Activated T-helper 17 cell treated with anti-CD3 and anti-CD28 coated beads, Interleukin-2, amount 50 U/mL, for 72 hours (primary cell): ENCODE data around the gene TTC23L. TPM values are rescaled to one million over a fixed set of nuclear protein-coding genes. Genes with fewer than 3 reads are reported as not detected.

Experiments
- ATAC-seq: fragments of 150-1000 bp; cut with Tn5 transposase; replicated peaks from 2 replicates; pipeline ENCODE4 v1.10.0; 2021; ENCODE audit warnings: mild to moderate bottlenecking, moderate library complexity
- H3K27ac Mint-ChIP-seq: one replicate; pipeline ENCODE4 v1.8.0; 2022; ENCODE audit warnings: mixed read lengths
- H3K27me3 Mint-ChIP-seq: one replicate; pipeline ENCODE4 v1.8.0; 2022; ENCODE audit warnings: mixed read lengths
- H3K36me3 Mint-ChIP-seq: one replicate; pipeline ENCODE4 v1.8.0; 2022; ENCODE audit warnings: low read depth, mild to moderate bottlenecking, mixed read lengths
- H3K4me1 Mint-ChIP-seq: one replicate; pipeline ENCODE4 v1.8.0; 2022; ENCODE audit warnings: mixed read lengths
- H3K4me3 Mint-ChIP-seq: one replicate; pipeline ENCODE4 v1.8.0; 2022; ENCODE audit warnings: mild to moderate bottlenecking, mixed read lengths
- H3K9me3 Mint-ChIP-seq: one replicate; pipeline ENCODE4 v1.8.0; 2022; ENCODE audit warnings: mixed read lengths
- total RNA-seq, 2 donors: library from RNA; stranded (reverse); gene quantifications; one replicate each; pipeline ENCODE4 v1.2.3, GENCODE V29; 2022

Gene TTC23L
- total RNA-seq, 2 donors from 2014 or later, result 0.08 TPM; not detected in 1

GRCh38 chr5:34847056-34847455 lies 8.1 kb downstream of the TTC23L start:
- no peaks in the 10 kb centered on the region for H3K4me1 Mint-ChIP-seq
- H3K36me3 Mint-ChIP-seq, result no peaks in the 10 kb centered on the region
- no peaks in the 10 kb centered on the region for H3K9me3 Mint-ChIP-seq
- no peak overlapping the region for H3K4me3 Mint-ChIP-seq
- no peak overlapping the region for H3K27ac Mint-ChIP-seq
- no peak for ATAC-seq
- H3K27me3 Mint-ChIP-seq, result peaks cover 5% of the 10 kb centered on the region

GRCh38 chr5:34847552-34847951 lies 8.6 kb downstream of the TTC23L start:
- H3K4me1 Mint-ChIP-seq, result no peaks in the 10 kb centered on the region
- H3K27me3 Mint-ChIP-seq, result peaks cover 5% of the 10 kb centered on the region
- H3K36me3 Mint-ChIP-seq, result no peaks in the 10 kb centered on the region
- no peak overlapping the region for H3K4me3 Mint-ChIP-seq
- no peaks in the 10 kb centered on the region for H3K9me3 Mint-ChIP-seq
- no peak overlapping the region for H3K27ac Mint-ChIP-seq
- ATAC-seq, result no peak

- H3K4me1 Mint-ChIP-seq, result no peaks in the 10 kb centered on the region
- ATAC-seq, result no peak
- H3K9me3 Mint-ChIP-seq, result no peaks in the 10 kb centered on the region
- H3K36me3 Mint-ChIP-seq, result no peaks in the 10 kb centered on the region
- no peak overlapping the region for H3K4me3 Mint-ChIP-seq
- H3K27me3 Mint-ChIP-seq, result peaks cover 5% of the 10 kb centered on the region
- H3K27ac Mint-ChIP-seq, result no peak overlapping the region
Observed at GRCh38 chr5:34848230-34848629, 9.3 kb downstream of the TTC23L start.

GRCh38 chr5:34849253-34849652 lies 10.3 kb downstream of the TTC23L start:
- no peaks in the 10 kb centered on the region for H3K36me3 Mint-ChIP-seq
- ATAC-seq, result no peak
- H3K4me3 Mint-ChIP-seq, result no peak overlapping the region
- H3K27ac Mint-ChIP-seq, result no peak overlapping the region
- peaks cover 5% of the 10 kb centered on the region for H3K27me3 Mint-ChIP-seq
- no peaks in the 10 kb centered on the region for H3K4me1 Mint-ChIP-seq
- no peaks in the 10 kb centered on the region for H3K9me3 Mint-ChIP-seq

- Mint-ChIP-seq H3K27me3 (no peaks in the 10 kb centered on the region), H3K4me1 (no peaks in the 10 kb centered on the region), H3K9me3 (no peaks in the 10 kb centered on the region), H3K4me3 (no peak overlapping the region), H3K27ac (no peak overlapping the region), H3K36me3 (no peaks in the 10 kb centered on the region)
- peak; percentile 16 for ATAC-seq
Observed at GRCh38 chr5:34854459-34855174, 15.7 kb downstream of the TTC23L start.

- no peak for ATAC-seq
- no peaks in the 10 kb centered on the region for H3K9me3 Mint-ChIP-seq
Observed at GRCh38 chr5:34857161-34857560, 18.2 kb downstream of the TTC23L start.

GRCh38 chr5:34857894-34858293 lies 18.9 kb downstream of the TTC23L start:
- Mint-ChIP-seq H3K4me3 (no peak overlapping the region), H3K36me3 (no peaks in the 10 kb centered on the region), H3K27me3 (no peaks in the 10 kb centered on the region), H3K4me1 (no peaks in the 10 kb centered on the region), H3K9me3 (no peaks in the 10 kb centered on the region), H3K27ac (no peak overlapping the region)
- ATAC-seq, result no peak

More at GRCh38 chr5:34857161-34857560, 18.2 kb downstream of the TTC23L start:
- Mint-ChIP-seq H3K27ac (no peak overlapping the region), H3K36me3 (no peaks in the 10 kb centered on the region), H3K27me3 (no peaks in the 10 kb centered on the region), H3K4me3 (no peak overlapping the region), H3K4me1 (no peaks in the 10 kb centered on the region)

- Mint-ChIP-seq H3K9me3 (no peaks in the 10 kb centered on the region), H3K4me3 (no peak overlapping the region), H3K27ac (no peak overlapping the region), H3K4me1 (no peaks in the 10 kb centered on the region), H3K27me3 (no peaks in the 10 kb centered on the region), H3K36me3 (no peaks in the 10 kb centered on the region)
- no peak for ATAC-seq
Observed at GRCh38 chr5:34858790-34859189, 19.8 kb downstream of the TTC23L start.

- H3K4me3 Mint-ChIP-seq, result no peak overlapping the region
- ATAC-seq, result no peak
- H3K9me3 Mint-ChIP-seq, result no peaks in the 10 kb centered on the region
- H3K27me3 Mint-ChIP-seq, result no peaks in the 10 kb centered on the region
- no peaks in the 10 kb centered on the region for H3K36me3 Mint-ChIP-seq
- H3K27ac Mint-ChIP-seq, result no peak overlapping the region
- no peaks in the 10 kb centered on the region for H3K4me1 Mint-ChIP-seq
Observed at GRCh38 chr5:34859253-34859652, 20.3 kb downstream of the TTC23L start.

GRCh38 chr5:34863946-34864345 lies 25.0 kb downstream of the TTC23L start:
- Mint-ChIP-seq H3K9me3 (no peaks in the 10 kb centered on the region), H3K4me1 (no peaks in the 10 kb centered on the region), H3K27me3 (peaks cover 3% of the 10 kb centered on the region), H3K36me3 (no peaks in the 10 kb centered on the region), H3K27ac (no peak overlapping the region), H3K4me3 (no peak overlapping the region)
- ATAC-seq, result no peak

GRCh38 chr5:34865091-34865490 lies 26.1 kb downstream of the TTC23L start:
- H3K9me3 Mint-ChIP-seq, result no peaks in the 10 kb centered on the region
- ATAC-seq, result no peak
- H3K36me3 Mint-ChIP-seq, result no peaks in the 10 kb centered on the region
- no peak overlapping the region for H3K27ac Mint-ChIP-seq
- H3K27me3 Mint-ChIP-seq, result peaks cover 3% of the 10 kb centered on the region
- H3K4me1 Mint-ChIP-seq, result no peaks in the 10 kb centered on the region
- no peak overlapping the region for H3K4me3 Mint-ChIP-seq

- no peak for ATAC-seq
- H3K4me3 Mint-ChIP-seq, result no peak overlapping the region
- no peaks in the 10 kb centered on the region for H3K4me1 Mint-ChIP-seq
- no peak overlapping the region for H3K27ac Mint-ChIP-seq
- no peaks in the 10 kb centered on the region for H3K9me3 Mint-ChIP-seq
- peaks cover 3% of the 10 kb centered on the region for H3K27me3 Mint-ChIP-seq
- no peaks in the 10 kb centered on the region for H3K36me3 Mint-ChIP-seq
Observed at GRCh38 chr5:34866989-34867471, 28.1 kb downstream of the TTC23L start.

- Mint-ChIP-seq H3K36me3 (no peaks in the 10 kb centered on the region), H3K4me1 (no peaks in the 10 kb centered on the region), H3K4me3 (no peak overlapping the region), H3K27ac (no peak overlapping the region), H3K27me3 (peaks cover 3% of the 10 kb centered on the region), H3K9me3 (no peaks in the 10 kb centered on the region)
- ATAC-seq, result no peak
Observed at GRCh38 chr5:34867660-34868059, 28.7 kb downstream of the TTC23L start.

GRCh38 chr5:34868791-34869190 lies 29.8 kb downstream of the TTC23L start:
- no peaks in the 10 kb centered on the region for H3K4me1 Mint-ChIP-seq
- H3K27me3 Mint-ChIP-seq, result peaks cover 8% of the 10 kb centered on the region
- no peaks in the 10 kb centered on the region for H3K36me3 Mint-ChIP-seq
- no peak overlapping the region for H3K27ac Mint-ChIP-seq
- H3K4me3 Mint-ChIP-seq, result no peak overlapping the region
- no peak for ATAC-seq
- H3K9me3 Mint-ChIP-seq, result no peaks in the 10 kb centered on the region

GRCh38 chr5:34869256-34869655 lies 30.3 kb downstream of the TTC23L start:
- H3K27ac Mint-ChIP-seq, result no peak overlapping the region
- no peak overlapping the region for H3K4me3 Mint-ChIP-seq
- peaks cover 10% of the 10 kb centered on the region for H3K27me3 Mint-ChIP-seq
- ATAC-seq, result no peak
- no peaks in the 10 kb centered on the region for H3K4me1 Mint-ChIP-seq
- H3K36me3 Mint-ChIP-seq, result no peaks in the 10 kb centered on the region
- H3K9me3 Mint-ChIP-seq, result no peaks in the 10 kb centered on the region
